DND-41 (cell line): ENCODE data around the gene TMEM89.

Experiments used
- ATAC-seq: fragments of 200-7000 bp; cut with Tn5 transposase; 3 replicates; pipeline ENCODE4 v1.9.1; 2021; ENCODE audit warnings: low read depth; ENCODE audit not compliant: insufficient read depth
- DNase-seq: peaks from one replicate; pipeline ENCODE4 v3.0.0-alpha.2; 2020
- H2AFZ ChIP-seq: 2 replicates; pipeline ENCODE4 v1.6.0; 2012; ENCODE audit warnings: low read depth, low read length
- H3K27ac ChIP-seq: 2 replicates; pipeline ENCODE4 v1.5.1; 2012; ENCODE audit warnings: low read length, inconsistent platforms
- H3K27me3 ChIP-seq: fragments of 200-600 bp; sonication (generic); 2 replicates; pipeline ENCODE4 v1.6.0; 2012; ENCODE audit warnings: low read length, mild to moderate bottlenecking, inconsistent platforms; ENCODE audit not compliant: insufficient read depth, poor library complexity
- H3K36me3 ChIP-seq: 2 replicates; pipeline ENCODE4 v1.5.1; 2012; ENCODE audit warnings: low read length, inconsistent platforms; ENCODE audit not compliant: insufficient read depth
- H3K4me1 ChIP-seq: 2 replicates; pipeline ENCODE4 v1.5.1; 2012; ENCODE audit warnings: mild to moderate bottlenecking, low read length; ENCODE audit not compliant: insufficient read depth
- H3K4me2 ChIP-seq: 2 replicates; pipeline ENCODE4 v1.6.0; 2012; ENCODE audit warnings: mild to moderate bottlenecking, moderate library complexity, low read length, inconsistent platforms; ENCODE audit not compliant: insufficient read depth
- H3K4me3 ChIP-seq, 2 experiments: fragments of 200-600 bp in 1 of 2; shearing (Covaris generic) in 1 of 2; 2 replicates each; pipeline ENCODE4 v1.5.1; 2012 to 2016; ENCODE audit warnings: inconsistent platforms in 2 of 2, low read length in 2 of 2, mild to moderate bottlenecking in 2 of 2, low read depth in 1 of 2, moderate library complexity in 1 of 2
- H3K79me2 ChIP-seq: 2 replicates; pipeline ENCODE4 v1.6.0; 2012; ENCODE audit warnings: low read length, inconsistent platforms; ENCODE audit not compliant: insufficient read depth
- H3K9ac ChIP-seq: 2 replicates; pipeline ENCODE4 v1.6.0; 2012; ENCODE audit warnings: low read depth, mild to moderate bottlenecking, inconsistent platforms, low read length, moderate library complexity
- H3K9me3 ChIP-seq: 2 replicates; pipeline ENCODE4 v1.5.1; 2012; ENCODE audit warnings: low read length, moderate library complexity, mild to moderate bottlenecking, inconsistent platforms; ENCODE audit not compliant: insufficient read depth, severe bottlenecking
- H4K20me1 ChIP-seq: 2 replicates; pipeline ENCODE4 v1.6.0; 2012; ENCODE audit warnings: low read length; ENCODE audit not compliant: insufficient read depth
- EZH2 ChIP-seq: IDR thresholded peaks from 3 replicates; pipeline ENCODE4 v1.6.1; 2012; ENCODE audit warnings: borderline replicate concordance, low read depth, mild to moderate bottlenecking, moderate library complexity, low read length, inconsistent platforms; ENCODE audit not compliant: severe bottlenecking
- TF ChIP-seq, protein P1 (sequence below): IDR thresholded peaks from 2 replicates; pipeline ENCODE4 v1.5.1; 2012; ENCODE audit warnings: borderline replicate concordance, low read length, moderate library complexity, mild to moderate bottlenecking; ENCODE audit not compliant: poor library complexity, severe bottlenecking; ENCODE audit errors: extremely low read depth

TMEM89 gene

DNA sequence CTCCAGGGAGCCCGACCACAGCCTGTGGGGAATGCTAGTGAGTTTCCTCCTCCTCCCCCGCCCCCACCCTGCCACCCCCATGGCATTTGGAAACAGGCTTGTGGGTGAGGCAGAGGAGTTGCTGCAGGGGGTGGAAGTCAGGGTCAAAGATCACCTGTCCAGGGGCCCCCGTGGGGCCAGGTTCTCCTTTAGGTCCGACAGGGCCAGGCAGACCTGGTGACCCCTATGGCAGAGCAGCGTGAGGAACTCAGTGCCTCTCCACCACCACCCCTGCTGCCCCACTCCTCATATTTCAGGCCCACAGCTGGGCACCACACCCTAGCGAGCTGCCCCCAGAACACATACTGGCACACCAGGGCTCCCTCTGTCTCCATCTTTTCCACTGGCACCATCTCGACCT is 49.1 kb downstream of the TMEM89 start:
- Histone ChIP-seq H3K4me3 (no peak overlapping the region), H3K79me2 (no peaks in the 10 kb centered on the region), H3K27me3 (no peaks in the 10 kb centered on the region), H3K36me3 (no peaks in the 10 kb centered on the region), H4K20me1 (no peaks in the 10 kb centered on the region), H3K27ac (no peak overlapping the region), H3K9ac (no peak overlapping the region), H2AFZ (no peak overlapping the region), H3K9me3 (no peaks in the 10 kb centered on the region), H3K4me2 (no peak overlapping the region), H3K4me1 (no peaks in the 10 kb centered on the region)
- ATAC-seq (no peak), DNase-seq (no peak)
- TF ChIP-seq, protein P1, sequence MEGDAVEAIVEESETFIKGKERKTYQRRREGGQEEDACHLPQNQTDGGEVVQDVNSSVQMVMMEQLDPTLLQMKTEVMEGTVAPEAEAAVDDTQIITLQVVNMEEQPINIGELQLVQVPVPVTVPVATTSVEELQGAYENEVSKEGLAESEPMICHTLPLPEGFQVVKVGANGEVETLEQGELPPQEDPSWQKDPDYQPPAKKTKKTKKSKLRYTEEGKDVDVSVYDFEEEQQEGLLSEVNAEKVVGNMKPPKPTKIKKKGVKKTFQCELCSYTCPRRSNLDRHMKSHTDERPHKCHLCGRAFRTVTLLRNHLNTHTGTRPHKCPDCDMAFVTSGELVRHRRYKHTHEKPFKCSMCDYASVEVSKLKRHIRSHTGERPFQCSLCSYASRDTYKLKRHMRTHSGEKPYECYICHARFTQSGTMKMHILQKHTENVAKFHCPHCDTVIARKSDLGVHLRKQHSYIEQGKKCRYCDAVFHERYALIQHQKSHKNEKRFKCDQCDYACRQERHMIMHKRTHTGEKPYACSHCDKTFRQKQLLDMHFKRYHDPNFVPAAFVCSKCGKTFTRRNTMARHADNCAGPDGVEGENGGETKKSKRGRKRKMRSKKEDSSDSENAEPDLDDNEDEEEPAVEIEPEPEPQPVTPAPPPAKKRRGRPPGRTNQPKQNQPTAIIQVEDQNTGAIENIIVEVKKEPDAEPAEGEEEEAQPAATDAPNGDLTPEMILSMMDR, result no peak
- no peak for TF ChIP-seq EZH2

DNA sequence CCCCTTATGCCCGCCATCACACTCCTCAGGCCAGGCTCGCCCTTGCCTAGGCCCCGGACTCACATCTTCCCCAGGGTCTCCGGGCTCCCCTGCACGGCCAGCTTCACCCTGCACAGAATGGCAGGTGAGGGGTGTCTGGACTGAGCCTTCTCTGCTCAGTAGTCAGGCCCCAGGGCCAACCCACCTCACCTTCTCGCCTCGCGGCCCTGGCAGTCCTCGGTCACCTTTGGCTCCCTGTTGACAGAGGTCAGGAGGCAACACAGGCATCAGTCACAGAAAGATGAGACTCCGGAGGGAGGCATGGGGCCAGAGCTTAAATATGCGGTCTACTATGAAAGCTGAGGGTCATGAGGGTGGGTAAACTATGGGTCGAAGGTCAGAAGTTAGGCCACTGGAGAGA is 49.6 kb downstream of the TMEM89 start:
- Histone ChIP-seq H3K27ac (no peak overlapping the region), H3K4me1 (no peaks in the 10 kb centered on the region), H3K36me3 (no peaks in the 10 kb centered on the region), H3K9ac (no peak overlapping the region), H2AFZ (no peak overlapping the region), H3K9me3 (no peaks in the 10 kb centered on the region), H3K79me2 (no peaks in the 10 kb centered on the region), H4K20me1 (no peaks in the 10 kb centered on the region), H3K4me3 (no peak overlapping the region), H3K4me2 (no peak overlapping the region), H3K27me3 (no peaks in the 10 kb centered on the region)
- TF ChIP-seq, protein P1, result no peak
- TF ChIP-seq EZH2, result no peak
- no peak for DNase-seq
- no peak for ATAC-seq
